ENCODE data around the gene ERBB3.
A peak's percentile ranks its signal among the peaks of the same experiment; 100 is the strongest.
"Not testable (repeated sequence)": the region's sequence is repeated elsewhere in the genome, so short reads cannot be mapped to it uniquely, and the experiment has no call there.

ERBB3 gene

DNA sequence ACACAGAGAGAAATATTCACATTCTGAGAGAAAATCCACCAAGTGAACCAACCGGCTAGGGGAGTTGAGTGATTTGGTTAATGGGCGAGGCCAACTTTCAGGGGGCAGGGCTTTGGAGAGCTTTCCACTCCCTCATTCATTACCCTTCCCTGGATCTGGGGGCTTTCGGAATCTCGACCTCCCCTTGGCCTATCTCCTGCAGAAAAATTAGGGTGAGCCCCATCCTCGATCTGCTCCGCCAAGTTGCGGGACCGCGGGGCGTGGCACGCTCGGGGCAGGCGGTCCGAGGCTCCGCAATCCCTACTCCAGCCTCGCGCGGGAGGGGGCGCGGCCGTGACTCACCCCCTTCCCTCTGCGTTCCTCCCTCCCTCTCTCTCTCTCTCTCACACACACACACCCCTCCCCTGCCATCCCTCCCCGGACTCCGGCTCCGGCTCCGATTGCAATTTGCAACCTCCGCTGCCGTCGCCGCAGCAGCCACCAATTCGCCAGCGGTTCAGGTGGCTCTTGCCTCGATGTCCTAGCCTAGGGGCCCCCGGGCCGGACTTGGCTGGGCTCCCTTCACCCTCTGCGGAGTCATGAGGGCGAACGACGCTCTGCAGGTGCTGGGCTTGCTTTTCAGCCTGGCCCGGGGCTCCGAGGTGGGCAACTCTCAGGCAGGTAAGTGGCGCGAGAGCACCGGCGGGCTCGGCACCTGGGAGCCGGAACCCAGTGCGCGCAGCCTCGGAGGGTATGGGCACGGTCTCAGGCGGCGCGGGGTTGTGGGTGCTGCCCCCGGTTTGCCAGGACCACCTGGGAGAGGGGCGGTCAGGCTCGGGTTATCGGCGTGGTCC, at the start of gene ERBB3:
ERBB3 (plus strand) TSS at position 443 of the 833 bp plus-strand sequence; CDS start at position 579, 136 bp downstream.
- DNase-seq (ENCODE audit: low read depth): peak; percentile 79

DNA sequence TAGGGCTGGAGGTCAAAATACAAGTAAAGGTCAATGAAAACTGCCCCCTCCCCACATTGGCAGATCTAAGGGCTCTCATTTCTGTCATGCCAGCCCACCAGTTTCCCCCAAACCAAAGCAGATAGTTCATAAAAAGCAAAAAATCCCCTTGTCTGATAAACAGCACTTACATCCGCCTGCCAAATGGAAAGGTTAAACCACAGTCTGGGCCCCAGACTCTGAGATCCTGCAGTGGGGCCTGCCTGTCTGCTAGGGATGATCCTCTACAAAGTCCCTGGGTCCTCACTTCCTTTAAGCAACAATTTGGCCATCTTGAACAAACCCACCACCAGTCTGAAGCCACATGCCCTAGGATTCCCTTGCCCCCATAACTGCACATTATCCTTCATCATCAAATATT, 48.0 kb upstream of the ERBB3 start:
- no peak for DNase-seq (ENCODE audit: low read depth)

DNA sequence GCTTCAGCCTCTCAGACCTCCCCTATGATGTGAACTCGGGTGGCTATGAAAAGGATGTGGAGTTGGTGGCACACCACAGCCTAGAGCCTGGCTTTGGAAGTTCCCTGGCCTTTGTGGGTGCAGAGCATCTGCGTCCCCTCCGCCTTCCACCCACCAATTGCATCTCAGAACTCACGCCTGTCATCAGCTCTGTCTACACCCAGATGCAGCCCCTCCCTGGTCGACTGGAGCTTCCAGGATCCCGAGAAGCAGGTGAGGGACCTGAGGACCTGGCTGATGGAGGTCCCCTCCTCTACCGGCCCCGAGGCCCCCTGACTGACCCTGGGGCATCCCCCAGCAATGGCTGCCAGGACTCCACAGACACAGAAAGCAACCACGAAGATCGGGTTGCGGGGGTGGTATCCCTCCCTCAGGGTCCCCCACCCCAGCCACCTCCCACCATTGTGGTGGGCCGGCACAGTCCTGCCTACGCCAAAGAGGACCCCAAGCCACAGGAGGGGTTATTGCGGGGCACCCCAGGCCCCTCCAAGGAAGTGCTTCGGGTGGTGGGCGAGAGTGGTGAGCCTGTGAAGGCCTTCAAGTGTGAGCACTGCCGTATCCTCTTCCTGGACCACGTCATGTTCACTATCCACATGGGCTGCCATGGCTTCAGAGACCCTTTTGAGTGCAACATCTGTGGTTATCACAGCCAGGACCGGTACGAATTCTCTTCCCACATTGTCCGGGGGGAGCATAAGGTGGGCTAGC, 45.2 kb upstream of the ERBB3 start:
- DNase-seq (ENCODE audit: low read depth): no peak

DNA sequence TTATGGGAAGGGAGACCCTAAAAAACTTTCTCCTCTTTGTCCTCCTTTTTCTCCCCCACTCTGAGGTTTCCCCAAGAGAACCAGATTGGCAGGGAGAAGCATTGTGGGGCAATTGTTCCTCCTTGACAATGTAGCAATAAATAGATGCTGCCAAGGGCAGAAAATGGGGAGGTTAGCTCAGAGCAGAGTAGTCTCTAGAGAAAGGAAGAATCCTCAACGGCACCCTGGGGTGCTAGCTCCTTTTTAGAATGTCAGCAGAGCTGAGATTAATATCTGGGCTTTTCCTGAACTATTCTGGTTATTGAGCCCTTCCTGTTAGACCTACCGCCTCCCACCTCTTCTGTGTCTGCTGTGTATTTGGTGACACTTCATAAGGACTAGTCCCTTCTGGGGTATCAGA, 42.8 kb upstream of the ERBB3 start:
- peak; percentile 30 for DNase-seq (ENCODE audit: low read depth)

DNA sequence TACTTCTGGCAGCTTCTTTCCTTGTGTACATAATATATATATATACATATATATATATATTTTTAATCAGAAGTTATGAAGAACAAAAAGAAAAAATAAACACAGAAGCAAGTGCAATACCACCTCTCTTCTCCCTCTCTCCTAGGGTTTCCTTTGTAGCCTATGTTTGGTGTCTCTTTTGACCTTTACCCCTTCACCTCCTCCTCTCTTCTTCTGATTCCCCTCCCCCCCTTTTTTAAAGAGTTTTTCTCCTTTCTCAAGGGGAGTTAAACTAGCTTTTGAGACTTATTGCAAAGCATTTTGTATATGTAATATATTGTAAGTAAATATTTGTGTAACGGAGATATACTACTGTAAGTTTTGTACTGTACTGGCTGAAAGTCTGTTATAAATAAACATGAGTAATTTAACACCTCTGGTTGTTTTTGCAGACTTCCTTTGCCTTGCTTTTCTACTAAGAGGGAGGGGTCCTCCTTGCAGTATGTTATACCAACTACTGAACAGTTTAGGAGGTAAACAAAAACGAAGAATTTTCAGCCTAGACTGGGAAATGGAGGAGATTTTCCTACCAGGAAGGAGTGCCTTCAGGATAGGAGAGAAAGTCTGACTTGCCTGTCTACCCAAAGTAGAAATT, 41.8 kb upstream of the ERBB3 start:
- DNase-seq (ENCODE audit: low read depth): no peak

DNA sequence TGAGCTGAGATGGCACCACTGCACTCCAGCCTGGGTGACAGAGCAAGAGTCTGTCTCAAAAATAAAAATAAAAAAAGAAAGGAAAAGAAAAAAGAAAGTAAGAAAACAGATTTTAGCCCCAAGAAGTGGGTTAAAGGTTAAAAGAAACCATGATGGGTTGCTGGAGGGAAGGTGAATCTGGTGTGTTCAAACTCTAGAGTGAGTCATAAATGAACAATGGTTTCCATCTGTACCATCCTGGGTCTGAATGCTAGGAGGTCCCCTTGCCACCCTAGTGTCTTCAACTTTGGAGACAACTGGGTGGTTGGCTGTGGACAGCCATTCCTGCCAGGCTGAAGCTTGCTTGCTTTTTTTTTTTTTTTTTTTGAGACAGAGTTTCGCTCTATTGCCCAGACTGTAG, 39.8 kb upstream of the ERBB3 start:
- DNase-seq (ENCODE audit: low read depth): no peak

DNA sequence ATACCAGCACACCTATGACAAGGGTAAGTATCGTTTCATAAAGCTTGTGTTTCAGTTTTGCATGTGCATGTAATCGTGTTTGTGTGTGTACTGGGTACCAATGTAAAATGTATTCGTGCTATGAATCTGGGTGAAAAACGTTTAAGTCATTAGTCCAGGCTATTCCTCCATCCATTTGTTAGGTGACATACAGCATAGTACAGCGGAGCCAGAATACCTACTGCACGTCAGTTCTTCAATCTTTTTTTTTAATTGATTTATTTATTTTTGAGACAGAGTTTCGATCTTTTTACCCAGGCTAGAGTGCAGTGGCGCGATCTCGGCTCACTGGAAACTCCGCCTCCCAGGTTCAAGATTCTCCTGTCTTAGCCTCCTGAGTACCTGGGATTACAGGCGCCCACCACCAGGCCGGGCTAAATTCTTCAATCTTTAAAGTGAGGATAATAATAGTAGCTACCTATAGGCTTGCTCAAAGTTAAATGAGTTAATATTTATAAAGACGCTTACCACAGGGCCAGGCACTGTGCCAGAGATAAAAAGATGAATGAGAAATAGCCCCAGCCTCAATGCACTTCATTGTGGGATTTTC, 38.9 kb upstream of the ERBB3 start:
- DNase-seq (ENCODE audit: low read depth): no peak

DNA sequence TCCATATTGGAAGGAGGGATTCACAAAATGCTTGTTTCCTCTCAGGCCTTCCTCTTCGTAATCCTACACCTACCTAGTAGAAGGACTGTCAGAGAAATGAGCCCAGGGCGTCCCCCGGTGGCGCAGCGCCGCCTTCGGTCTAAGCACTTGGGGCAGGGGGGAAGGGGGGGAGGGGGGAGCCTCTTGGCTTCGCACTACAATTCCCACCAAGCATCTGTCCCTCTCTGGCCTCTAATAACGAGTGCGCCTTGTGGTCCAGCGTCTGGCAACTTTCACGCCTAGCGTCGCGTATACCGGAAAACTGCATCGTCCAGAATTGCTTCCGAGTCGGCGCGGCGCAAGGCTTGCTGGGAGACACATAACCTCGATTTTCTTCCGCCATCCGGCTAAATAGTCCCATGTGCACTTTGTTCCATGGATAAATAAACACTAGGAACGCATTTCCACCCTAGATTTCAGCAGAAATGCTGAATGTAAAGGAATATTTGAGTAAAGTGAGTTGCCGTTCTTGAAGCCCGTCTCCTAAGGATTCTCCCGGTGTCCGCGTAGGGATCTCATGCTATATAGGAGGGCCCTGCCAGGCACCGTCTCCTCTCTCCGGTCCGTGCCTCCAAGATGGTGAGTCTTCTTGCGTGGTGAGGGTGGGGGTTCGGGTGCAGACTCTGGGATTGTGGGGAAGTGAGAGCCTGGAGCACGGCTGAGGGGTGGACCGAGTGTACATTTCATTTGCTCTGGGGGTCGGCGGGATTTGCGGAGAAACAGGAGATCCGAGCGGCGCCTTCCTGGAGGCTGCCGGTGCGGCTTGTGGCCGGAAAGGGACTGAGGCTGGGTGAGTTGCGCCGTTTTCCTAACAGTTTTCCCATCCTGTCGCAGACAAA, 38.2 kb upstream of the ERBB3 start, which contains the start of gene RPS26:
RPS26 (plus strand) TSS at position 367 of the 878 bp plus-strand sequence; CDS start at position 616, 249 bp downstream.
- peak; percentile 100 for DNase-seq (ENCODE audit: low read depth)

DNA sequence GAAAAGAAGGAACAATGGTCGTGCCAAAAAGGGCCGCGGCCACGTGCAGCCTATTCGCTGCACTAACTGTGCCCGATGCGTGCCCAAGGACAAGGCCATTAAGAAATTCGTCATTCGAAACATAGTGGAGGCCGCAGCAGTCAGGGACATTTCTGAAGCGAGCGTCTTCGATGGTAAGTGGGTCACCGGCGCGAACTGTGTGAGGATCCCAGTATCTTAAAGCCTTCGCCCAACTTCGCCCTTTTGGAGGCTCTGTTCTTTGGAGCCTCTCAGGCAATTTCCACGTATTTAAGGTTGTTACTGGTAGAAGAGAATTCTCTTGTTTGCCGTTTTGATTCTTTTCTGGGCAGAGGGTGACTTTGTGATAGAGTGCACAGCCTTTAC, 37.5 kb upstream of the ERBB3 start:
- not testable (repeated sequence) for DNase-seq (ENCODE audit: low read depth)

DNA sequence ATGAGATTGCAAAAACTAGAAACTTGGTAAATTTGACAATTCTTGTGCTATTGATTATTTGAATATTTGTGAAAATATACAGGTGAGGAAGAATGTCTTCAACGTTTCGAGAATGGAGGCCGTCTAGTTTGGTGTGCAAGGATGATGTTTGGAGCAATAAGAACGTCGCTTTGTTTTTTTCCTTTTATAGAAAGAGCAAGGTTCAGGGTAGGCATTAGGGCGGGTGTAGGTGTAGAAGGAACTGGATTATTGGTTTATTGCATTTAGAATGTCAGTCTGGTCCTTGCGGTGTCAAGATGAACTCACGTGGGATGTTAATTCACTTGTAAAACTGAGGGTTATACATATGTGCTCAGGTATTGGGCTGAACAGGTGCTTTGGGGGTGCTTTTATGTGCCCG, 37.1 kb upstream of the ERBB3 start:
- no peak for DNase-seq (ENCODE audit: low read depth)

DNA sequence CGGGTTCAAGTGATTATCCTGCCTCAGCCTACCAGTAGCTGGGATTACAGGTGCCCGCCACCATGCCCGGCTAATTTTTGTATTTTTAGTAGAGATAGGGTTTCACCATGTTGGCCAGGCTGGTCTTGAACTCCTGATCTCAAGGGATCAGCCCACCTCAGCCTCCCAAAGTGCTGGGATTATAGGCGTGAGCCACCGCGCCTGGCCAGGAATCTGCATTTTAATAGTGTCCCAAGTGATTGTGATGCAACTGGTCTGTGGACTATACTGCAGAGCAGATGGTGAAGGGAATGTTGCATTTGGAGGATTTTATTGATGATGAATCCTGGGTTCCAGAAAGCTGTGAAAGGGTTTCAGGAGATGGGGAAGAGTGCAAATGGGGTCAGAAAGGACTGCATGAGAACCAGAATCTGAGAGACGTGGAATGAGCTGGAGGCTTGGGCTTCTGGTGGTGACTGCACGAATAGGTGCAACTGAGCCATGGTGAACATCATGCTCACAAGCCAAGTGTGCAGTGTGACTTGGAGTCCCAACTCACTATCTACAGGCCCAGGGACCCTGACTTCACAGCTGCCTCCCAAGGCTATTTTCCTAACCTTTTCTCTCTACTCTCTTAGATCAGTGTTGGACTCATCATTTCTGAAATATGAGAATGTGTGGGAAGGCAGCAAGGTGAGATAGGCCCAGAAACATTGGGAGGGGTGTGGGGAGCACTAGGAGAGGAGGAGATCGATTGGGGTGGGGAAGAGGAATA, 33.8 kb upstream of the ERBB3 start:
- DNase-seq (ENCODE audit: low read depth): no peak

DNA sequence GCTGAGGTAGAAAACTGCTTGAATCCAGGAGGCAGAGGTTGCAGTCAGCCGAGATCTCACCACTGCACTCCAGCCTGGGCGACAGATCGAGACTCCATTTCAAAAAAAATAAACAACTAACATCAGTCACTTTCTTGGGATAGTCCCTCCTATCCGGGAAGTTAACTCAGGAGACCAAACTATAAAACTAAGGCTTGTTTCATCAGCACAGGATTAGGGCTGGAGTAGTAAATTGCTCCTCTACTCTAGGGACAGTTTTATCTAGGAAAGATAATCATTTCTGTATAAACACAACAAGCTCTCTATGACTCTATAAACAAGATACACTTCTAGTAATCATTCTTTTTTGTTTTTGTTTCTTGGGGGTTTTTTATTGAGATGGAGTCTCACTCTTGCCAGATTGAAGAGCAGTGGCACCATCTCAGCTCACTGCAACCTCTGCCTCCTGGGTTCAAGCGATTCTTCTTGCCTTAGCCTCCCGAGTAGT, 26.5 kb upstream of the ERBB3 start:
- no peak for DNase-seq (ENCODE audit: low read depth)

DNA sequence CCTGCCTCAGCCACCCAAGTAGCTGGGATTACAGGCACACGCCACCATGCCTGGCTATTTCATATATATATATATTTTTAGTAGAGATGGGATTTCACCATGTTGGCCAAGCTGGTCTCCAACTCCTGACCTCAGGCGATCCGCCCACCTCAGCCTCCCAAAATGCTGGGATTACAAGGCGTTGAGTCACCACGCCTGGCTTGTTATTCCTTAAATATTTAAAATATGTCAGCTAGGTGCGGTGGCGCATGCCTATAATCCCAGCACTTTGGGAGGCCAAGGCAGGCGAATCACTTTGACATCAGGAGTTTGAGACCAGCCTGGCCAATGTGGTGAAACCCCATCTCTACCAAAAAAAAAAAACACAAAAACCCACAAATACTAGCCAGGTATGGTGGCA, 20.0 kb upstream of the ERBB3 start:
- peak; percentile 12 for DNase-seq (ENCODE audit: low read depth)

DNA sequence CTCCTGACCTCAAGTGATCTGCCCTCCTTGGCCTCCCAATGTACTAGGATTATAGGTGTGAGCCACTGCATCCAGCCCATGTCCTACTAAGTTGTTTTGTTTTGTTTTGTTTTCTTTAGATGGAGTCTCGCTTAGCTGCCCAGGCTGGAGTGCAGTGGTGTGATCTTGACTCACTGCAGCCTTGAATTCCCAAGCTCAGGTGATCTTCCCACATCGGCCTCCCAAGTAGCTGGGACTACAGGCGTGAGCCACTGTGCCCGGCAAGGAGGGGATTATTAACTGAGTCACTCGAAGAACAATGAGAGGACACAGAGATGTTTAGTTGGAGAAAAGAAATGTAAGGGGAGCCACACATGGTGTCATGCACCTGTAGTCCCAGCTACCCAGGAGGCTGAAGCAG, 18.0 kb upstream of the ERBB3 start:
- no peak for DNase-seq (ENCODE audit: low read depth)

DNA sequence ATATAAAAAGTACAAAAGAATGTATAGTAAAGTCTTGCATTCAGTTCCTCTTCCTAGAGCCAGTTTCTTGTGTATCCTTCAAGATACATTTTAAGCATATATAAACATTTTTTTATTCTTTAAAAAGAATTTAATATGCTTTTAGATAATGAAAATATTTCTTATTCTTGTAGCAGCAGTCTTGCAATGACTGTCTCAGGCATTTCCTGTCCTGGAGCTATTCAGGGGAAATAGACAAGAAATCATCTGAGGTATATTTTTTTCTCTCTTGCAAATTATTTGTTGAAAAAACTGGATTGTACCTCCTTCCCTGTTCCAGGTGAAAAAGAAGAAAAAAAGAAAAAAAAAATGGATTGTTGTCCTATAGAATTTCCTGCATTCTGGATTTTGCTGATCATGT, 17.0 kb upstream of the ERBB3 start:
- no peak for DNase-seq (ENCODE audit: low read depth)

DNA sequence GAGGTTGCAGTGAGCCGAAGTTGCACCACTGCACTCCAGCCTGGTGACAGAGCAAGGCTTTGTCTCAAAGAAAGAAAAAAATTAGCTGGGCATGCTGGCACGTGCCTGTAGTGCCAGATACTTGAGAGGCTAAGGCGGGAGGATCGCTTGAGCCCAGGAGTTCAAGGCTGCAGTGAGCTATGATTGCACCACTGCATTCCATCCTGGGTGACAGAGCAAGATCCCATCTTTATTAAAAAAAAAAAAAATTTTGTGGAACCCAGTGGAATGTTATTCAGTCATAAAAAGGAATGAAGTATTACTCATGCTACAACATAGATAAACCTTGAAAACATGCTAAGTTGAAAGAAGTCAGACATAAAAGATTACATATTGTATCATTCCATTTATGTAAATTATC, 8.3 kb upstream of the ERBB3 start:
- peak; percentile 42 for DNase-seq (ENCODE audit: low read depth)

DNA sequence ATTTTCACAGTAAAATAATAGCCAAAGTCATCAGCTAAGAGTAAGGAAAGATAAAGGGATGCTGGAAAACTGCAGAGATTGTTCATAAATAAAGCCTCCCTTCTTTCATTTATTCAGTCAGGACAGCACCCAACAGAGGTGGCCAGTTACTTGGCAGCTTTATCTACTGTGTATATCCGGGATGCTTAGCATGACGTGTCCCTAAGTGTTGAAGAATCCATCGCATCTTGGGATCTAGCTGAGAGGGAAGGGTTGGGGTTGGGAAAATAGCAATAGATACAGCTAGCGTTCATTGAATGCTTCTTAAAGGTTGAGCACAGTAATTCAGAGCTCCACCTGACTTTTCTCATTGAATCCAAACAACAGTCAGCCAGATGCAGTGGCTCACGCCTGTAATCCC, 5.6 kb upstream of the ERBB3 start:
- DNase-seq (ENCODE audit: low read depth): no peak

DNA sequence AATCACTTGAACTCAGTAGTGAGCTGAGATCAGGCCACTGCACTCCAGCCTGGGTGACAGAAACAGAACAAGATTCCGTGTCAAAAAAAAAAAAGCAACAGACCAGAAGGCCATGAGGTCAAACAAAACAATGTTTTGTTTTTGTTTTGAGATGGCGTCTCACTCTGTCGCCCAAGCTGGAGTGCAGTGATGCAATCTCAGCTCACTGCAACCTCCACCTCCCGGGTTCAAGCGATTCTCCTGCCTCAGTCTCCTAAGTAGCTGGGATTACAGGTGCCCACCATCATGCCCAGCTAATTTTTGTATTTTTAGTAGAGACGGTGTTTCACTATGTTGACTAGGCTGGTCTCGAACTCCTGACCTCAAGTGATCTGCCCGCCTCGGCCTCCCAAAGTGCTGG, 2.0 kb upstream of the ERBB3 start:
- not testable (repeated sequence) for DNase-seq (ENCODE audit: low read depth)

DNA sequence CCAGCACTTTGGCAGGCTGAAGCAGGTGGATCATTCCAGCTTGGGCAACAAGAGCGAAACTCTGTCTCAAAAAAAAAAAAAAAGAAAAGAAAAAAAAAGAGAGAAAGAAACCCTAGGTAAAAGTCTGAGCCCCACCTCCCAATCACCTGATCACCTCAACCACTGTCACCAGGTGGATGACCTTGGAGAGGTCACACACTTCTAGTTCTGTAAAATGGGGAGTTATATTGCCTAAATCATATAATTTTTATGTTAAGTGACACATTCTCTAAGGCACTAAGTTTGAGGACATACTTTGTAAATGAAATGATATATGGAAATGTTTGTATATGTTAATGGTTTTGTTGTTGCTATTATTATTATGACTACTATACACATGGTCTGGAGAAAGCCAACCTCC, 1.5 kb upstream of the ERBB3 start:
- no peak for DNase-seq (ENCODE audit: low read depth)

DNA sequence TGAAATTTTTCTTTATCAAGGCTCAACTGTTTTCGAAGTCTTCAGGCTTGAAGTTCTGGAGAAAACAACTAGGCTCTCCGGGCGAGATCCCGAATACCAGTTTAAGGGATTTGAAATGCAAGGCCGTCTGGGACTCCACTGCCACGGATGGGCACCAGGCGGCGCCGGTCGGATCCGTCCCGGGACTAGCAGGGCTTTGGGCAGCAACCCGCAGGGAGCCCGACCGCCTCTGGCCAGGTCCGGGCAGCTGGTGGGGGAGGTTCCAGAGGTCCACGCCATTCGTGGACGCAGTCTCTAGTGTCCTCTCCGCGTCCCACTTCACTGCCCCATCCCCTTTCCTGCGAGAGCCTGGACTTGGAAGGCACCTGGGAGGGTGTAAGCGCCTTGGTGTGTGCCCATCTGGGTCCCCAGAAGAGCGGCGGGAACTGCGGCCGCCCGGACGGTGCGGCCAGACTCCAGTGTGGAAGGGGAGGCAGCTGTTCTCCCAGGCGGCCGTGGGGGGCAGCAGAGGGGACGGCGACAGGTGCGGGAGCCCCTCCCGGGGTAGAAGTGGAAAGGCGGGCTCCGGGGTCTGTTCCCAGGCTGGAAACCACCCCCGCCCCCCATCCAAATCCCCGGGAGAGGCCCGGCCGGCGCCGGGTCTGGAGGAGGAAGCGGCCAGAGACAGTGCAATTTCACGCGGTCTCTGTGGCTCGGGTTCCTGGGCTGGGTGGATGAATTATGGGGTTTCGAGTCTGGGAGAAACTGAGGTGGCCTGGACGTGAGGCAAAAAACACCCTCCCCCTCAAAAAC, 838 bp upstream of the ERBB3 start:
- DNase-seq (ENCODE audit: low read depth): peak; percentile 80

Data from fibroblast of gingiva (primary cell).